Stimulated activated CD4-positive, alpha-beta T cell treated with anti-CD3 and anti-CD28 coated beads, Interleukin-2, amount 100 ng/mL, for 48 hours (primary cell): ENCODE data around the gene POP5.

Source experiments
- DNase-seq, 2 donors: peaks; one replicate each; pipeline ENCODE4 v3.0.0-alpha.2; 2020

Gene POP5

DNA sequence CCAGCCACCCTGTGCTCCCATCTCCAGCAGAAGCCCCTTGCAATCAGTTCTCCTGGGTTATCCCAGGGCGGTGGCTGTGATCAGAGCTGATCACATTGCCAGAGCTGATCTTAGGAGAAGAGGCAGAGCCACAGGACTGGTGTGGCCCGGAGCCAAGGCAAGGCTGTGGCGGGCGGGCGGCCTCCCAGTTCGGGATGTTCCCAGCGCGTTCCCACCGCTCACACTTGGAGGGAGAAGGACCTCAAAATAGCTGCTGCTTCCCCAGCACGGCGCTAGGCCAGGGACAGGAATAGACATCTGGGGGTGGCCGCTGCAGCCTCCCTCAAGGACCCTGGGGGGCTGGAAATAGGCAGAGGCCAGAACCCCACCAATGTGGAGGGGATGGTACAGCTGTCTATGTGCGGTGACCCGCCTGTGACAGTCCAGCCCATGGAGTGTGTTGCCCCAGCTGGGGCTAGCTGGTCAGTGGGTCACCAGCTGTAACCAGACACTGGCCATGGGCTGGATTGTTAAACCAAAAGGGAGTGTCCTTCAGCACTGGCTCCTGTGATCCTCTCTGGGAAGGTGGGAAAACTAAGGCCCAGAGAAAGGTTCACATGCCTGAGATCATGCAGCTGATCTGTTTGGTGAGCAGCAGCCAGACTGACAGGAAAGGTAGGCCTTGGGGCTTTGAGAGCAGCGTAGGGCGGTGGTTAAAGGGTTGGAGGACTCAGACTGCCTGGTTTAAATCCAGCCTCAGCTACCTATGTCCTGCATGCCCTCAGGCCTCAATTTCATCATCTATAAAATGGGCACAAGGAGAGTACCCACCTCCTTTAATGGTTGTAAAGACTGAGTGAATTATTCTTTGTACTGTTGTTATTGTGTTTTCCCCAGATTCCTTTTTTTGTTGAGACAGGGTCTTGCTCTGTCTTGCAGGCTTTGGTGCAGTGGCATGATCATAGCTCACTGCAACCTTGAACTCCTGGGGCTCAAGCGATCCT lies 8.0 kb upstream of the POP5 start:
- no peak for DNase-seq

DNA sequence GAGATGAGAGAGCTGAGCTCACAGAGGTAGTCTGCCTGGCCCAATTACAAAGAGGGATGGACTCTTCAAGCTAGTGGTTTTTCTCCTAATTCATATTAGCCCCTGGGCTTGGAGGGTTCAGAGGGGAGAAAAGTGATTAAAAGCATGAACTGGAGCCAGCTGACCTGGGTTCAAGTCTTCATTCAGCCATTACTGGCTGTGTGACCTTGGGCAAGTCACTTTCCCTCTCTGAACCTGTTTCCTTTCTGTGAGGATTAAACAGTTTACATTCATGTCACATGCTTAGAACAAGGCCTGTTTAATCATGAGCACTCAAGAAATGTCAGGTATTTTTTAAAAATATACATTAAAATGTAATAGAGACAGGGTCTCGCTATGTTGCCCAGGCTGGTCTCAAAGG lies 7.2 kb upstream of the POP5 start:
- no peak for DNase-seq

DNA sequence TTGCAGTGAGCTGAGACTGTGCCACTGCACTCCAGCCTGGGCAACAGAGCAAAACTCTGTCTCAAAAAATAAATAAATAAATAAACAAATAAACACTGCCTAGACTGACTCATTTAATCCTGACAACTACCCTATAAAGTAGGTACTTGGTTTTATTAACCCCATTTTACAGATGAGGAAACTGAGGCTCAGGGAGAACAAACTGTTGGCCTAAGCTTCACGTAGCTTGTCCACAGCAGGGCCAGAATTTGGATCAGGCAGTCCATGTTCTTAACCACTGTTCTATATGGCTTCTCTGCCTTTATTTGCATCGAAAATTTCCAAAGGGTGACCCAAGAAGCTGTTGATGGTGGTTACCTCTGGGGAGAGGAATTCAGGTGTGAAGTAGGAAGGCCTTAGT lies 5.7 kb upstream of the POP5 start:
- no peak for DNase-seq

DNA sequence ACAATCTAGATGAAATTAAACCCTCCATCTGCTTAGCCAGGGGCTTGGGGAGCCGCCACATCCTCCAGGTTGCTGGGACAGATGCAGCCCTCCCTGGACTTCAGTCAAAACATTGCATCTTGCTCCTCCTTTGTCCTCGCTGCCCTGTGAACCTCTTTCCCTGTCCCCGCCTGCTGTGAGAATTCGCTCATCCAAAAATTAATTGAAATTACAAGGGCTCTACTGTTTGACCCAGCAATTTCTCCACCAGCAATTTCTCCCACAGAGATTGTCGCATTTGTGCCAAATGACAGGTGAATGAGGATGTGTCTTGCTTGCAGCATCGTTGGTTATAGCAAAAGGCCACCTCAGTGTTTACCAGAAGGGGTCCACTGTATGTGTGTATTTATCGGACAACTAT lies 5.0 kb upstream of the POP5 start:
- DNase-seq: no peak

DNA sequence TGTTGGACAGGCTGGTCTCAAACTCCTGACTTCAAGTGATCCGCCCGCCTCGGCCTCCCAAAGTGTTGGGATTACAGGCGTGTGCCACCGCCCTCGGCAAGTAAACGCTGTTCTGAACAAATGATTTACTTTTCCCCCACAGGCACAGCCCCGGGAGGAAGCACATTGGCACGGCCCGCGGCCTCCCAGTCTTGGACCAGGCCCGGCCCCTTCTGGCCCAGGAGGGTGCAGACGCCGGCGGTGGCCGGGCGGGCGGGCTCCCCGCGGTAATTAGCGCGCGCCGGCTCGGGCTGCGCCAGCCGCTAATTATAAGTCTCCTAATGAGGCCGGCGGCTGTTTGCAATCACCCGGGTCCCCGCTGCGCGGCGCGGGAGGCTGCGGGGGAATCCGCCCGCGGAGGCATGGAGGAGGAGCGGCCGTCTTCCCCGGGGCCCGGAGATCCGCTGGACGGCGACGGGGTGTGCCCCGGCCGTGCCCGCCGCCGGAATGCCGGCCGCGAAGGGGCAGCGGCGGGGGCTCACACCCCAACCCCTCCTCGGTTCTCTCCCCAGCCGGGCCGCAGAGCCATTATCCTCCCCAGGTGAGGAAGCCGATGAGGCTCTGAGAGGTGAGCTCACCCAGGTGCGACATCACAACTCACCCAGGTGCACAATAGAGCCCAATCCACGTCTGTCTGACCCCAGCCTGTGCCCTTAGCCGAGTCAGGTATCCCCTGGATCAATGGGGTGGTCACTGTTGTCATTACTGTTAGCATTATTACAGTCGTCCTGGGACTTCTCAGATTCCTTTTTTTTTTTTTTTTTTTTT lies 3.3 kb upstream of the POP5 start:
- peak; percentile 48 to 56 for DNase-seq

DNA sequence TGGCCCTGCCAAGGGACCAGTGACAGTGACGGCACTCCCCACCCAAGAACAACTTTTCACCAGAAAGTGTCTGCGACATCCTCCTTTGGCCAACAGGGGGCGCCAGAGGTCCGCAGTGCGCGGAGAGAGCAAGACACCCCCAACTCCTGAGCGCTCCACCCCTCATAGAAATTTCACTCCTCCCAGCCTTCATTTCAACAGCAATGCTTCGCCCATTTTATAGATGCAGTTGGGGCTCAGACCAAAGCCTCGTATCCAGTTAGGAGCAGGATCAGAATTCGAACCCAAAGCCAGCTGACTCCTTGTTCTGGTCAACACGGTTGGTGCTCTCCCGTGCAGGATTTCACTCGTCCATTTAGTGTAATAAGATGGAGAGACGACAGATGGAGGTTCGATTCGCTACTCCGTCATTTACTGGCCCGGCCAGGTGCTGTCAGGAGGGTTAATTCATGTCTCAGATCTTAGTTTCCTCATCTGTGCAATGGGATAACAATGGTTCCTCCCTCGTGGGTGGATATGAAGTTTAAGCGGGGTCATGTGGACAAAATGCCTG lies 2.4 kb upstream of the POP5 start:
- DNase-seq: peak; percentile 85 to 90

DNA sequence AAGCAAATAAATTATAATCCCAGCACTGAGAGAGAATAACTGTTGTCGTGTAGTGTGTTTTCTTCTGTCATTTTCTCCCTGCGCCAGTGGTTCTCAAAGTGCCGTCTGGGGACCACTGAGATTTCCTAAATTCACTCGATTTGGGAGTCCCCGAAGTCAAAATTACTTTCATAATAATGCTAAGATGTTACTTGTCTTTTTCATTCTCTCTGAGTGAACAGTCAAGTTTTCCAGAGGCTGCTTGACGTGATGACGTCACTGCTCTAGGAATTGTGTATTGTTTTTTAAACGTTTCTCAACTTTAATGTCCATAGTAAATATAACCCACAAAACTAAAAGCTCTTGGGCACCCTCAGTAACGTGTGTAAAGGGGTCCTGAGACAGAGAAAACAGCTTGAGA lies 796 bp upstream of the POP5 start:
- no peak for DNase-seq

DNA sequence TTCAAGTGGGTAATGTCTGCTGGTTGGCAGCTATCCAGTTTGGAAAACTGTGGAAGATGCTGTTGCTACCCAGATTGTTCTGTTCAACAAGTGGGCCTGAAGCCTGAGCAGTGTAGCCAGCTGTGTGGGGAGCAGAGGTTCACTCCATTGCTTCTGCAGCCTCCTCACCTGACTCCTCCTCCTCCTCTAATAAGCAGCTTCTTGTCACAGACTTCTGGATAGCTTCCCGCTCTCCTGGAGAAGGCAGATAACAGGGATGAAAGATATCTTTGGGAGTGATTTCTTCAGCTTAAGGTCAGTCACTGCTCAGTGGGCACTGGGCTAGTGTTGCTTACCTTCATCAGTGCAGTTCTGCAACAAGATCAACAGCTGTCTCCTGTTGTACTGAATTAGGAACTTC lies 2.0 kb downstream of the POP5 start:
- DNase-seq: no peak

DNA sequence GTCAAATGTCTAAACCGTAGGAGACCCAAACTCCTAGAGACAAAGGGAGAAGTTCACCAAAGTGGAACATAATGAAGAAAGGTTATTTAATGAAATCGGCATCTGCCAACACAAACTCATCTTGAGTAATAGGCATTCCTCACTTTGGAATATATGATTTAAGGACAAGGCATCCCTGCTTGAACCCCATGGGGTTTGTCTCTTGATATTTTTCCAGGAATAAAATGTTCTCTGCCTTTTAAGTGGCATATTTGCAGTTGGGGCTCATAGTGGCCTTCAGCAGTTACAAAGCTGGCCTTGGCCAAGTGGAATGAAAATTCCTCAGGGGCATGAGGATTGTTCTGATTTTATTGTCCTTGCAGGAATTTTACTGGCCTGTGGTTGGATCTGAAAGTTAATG lies 7.1 kb downstream of the POP5 start:
- DNase-seq: no peak

DNA sequence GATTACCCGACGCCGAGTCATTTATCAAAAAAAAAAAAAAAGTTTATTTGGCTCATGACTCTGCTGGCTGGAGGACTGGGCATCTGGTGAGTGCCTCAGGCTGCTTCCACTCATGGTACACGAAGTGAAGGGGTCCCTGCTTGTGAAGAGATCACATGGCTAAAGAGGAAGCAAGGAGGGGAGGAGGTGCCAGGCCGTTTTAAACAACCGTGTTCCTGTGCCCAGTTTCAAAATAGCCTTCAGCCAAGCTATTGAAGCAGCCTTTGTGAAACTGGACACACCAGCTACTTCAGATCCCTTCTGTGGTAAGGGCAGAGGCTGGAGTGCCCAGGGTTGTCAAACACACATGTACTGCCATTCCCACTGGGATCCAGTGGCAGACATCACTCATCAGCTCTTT lies 7.6 kb downstream of the POP5 start:
- DNase-seq: no peak

DNA sequence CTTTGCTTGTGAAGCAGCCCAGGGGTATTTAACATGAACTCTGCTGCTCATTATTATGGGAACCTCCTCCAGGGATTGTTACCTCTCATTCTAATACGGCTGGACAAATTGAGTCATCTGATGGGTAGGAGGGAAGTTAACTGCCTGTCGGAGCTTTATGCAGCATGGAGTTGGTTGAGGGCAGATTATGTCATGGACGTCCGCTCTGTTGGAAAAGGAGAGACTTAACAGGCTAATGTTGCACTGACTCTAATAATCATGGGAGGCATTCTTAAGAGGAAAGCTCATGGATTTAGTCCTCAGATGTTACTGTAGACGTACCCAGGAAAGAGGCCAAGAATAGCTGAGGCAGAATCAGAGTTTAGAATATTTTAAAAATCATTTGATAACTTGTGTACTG lies 9.9 kb downstream of the POP5 start:
- DNase-seq: no peak

DNA sequence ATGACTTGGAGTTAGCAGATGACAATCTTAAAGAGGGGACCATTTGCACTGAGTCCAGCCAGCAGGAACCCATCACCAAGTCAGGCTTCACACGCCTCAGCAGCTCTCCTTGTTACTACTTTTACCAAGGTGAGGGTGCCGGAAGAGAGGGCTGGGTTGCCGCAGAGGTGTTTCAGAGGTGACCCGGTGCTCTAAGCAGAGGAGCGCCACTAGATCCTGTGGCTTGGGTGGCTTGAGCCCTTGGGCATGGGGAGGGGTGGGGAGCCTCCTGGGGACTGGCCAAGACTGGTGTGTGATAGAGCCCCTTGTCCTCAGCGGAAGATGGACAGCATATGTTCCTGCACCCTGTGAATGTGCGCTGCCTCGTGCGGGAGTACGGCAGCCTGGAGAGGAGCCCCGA lies 17.7 kb downstream of the POP5 start:
- DNase-seq: no peak

DNA sequence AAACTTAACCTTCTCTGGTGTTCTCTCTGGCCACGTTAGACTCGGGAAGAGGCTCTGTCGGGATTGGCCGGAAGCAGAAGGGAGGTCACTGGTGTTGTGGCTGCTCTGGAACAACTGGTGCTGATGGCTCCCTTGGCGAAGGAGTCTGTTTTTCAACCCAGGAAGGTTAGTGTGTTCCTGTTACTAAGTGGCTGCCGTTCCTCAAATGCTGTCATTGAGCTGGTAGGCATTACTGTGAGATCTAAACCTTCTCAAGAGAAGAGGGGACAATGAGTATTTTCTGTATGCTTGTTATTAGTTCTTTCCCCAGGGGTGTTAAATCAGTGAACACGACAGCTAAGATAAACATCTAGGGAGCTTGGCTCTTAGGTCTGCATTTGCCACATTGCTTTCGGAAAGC lies 18.3 kb downstream of the POP5 start:
- no peak for DNase-seq

DNA sequence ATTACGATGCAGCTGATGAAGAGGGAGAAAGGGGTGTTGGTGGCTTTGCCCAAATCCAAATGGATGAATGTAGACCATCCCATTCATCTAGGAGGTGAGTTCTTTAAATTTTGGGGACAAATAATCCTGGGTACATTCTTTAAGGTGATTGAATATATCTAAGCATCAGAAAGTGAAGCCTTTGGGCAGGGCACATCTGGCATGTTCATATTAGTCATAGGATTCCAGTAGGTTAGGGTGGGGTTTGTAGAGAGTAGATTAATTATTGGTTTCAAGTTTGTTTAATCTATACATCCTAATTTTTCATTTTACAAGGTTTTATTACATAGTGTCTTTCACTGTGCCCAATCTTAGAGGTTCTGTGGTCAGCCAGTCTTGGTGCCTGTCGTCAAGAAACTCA lies 23.6 kb downstream of the POP5 start:
- no peak for DNase-seq

DNA sequence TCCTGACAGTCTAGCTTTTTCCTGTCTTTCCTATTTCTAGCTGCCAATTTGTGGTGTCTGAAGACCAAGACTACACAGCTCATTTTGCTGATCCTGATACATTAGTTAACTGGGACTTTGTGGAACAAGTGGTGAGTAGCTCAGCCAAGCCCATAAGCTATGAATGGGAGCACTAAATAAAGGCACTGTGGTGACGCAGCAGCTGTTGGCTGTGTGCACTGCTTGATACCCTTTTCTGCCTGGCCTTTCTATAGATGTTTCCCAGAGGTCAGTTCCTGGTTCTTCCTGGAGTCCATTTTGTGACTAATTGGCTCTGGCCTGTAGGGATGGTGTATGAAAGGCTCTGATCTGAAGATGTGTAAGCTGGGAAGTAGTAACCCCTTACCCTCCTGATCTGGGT lies 26.5 kb downstream of the POP5 start:
- no peak for DNase-seq

DNA sequence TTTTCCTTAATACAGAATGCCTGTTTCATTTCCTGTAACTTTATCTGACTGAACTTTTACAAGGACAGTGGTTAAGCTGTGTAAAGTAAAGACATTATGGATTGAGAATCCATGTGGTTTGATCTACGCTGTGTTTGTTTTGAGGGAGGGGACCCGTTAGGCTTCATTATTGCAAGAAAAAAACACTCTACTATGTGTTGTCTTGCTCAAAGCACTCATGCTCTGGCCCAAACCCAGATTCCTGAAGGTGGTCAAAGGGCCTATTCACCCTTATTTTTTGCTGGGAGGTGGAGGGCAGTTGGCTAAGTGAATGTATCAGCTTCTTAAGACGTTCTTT lies 35.2 kb downstream of the POP5 start:
- no peak for DNase-seq

DNA sequence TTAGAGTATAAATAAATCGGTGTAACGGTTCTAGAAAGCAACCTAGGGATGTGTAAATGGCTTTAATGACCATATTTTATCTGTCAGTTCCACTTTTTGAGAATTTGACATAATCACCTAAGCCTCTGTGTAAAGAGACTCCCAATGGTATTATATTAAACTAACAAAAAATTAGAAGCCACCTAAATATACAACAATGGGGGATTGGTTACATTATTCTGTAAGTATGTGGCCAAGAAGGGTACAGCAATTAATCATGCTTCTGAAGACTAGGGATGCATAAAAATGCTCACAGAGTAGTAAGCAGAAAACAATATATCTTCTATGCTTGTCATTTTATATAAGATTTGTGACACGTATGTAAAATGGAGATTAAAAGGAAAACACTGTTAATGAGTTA lies 36.5 kb downstream of the POP5 start:
- no peak for DNase-seq

DNA sequence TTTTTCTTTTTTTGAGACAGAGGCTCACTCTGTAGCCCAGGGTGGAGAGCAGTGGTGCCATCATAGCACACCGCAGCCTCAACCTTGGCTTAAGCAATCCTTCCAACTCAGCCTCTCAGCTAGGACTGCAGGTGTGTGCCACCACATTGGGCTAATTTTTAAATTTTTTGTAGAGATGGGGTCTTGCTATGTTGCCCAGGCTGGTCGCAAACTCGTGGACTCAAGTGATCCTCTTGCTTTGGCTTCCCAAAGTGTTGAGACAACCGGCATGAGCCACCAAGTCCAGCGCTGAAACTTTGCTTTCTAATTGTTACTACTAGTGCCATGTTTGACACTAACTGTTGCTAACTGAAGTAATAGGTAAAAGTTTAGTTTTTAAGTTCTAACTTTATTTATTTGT lies 39.0 kb downstream of the POP5 start:
- no peak for DNase-seq

DNA sequence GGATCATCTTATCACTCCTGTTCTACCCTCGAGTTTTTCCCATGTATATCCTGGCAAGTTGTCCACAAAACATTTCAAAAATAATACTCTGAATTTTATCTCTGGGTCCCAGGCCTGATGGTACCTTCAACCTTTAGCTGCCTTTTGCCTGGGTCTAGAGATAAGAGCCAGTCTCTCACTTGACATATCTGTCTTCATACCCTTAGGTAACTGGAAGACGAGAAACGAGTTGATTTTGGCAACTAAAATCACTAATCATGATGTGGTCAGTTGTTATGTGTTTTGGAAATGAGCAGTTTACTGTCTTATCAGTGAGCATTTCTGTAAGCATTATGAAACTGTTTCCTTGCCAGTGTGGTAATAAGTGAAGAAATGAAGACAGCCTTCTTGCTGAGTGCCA lies 40.8 kb downstream of the POP5 start:
- DNase-seq: no peak

DNA sequence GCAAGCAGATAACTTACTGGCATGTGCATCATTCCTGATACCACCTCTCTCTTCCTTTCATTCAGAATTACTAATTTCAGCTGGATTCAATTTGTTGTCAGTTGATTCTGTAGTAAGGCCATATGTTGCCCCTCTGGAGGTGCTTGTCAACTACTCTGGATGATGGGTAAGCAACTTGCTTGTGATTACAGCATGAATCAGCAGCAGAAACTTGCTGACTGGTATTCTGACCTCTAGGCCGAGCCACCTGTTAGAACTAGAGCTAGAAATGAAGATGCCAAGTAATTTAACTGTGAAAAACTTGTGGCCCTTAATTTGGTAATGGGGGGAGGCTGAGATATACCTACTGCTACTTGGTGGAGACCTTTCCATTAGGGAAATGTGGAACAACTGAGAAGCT lies 41.9 kb downstream of the POP5 start:
- DNase-seq: no peak

DNA sequence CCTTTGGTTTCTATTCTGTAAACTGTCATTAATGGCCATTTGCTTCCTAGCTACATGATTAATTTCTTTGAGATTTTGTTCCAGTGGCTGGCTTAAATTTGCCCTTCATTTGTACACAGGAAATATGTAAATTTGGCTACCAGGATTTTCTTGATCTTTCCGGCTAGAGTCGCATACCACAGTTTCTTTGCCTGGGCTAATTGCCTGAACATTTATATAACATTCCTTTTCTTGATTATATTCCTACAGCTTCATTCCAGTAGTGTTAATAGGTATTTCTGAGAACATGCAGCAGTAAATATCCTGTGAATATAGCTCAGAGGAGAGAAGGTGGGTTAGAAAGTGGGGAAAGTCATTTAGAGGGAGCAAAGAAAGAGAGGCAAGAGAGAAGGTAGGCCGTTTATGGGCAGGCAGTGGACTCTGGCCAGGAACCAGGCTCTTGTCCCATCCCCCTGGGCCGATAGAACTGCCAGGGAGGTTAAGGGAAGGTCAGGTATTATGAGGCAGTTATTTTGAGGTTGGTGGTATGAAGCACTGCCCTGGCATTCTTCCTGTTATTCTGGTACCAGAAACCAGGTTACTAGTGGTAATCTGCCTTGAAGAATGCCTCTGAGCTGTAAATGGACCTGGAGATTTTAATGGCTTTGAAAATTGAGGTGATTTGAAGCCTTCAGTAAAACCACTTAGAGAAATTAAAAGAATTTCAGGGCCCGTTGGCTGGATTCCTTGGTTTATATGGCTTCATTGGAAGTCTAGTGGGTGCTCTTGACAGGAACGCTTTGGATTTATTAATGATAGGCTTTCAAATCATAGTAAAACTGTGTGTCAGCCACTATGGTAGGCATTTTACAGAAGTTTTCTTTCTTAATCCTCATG lies 42.7 kb downstream of the POP5 start:
- DNase-seq: no peak

DNA sequence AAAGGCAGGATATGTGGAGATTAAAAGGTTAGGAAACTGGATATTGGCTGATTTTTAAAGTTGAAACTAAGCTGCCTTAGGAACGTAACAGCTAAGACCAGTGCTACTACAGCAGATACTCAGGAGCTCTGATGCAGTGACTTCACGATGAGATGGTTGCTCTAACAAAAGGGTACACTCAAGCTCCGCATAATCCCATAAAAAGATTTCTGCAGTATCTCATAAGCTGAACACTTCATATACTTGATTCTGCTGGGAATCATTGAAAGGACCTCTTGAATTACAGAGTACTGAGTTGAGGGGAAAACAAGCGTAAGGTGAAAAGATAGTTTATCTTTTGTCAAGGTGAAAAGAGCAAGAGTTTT lies 43.4 kb downstream of the POP5 start:
- no peak for DNase-seq
